ENCODE measurements around the gene LCOR. TPM values are rescaled to one million over a fixed set of nuclear protein-coding genes. Genes with fewer than 3 reads are reported as not detected.

Gene LCOR
- total and polyA plus RNA-seq, 2 of the 13 experiments (the other 11 are each of a cell fraction or from before 2014, with no cell fraction given), result 12.4 to 23.7 TPM

GRCh38 chr10:96846395-96846794 is 14.3 kb downstream of the LCOR start:
- ATAC-seq (no peak), FAIRE-seq (no peak), DNase-seq (ENCODE audit: low spot score) (no peak)
- intact Hi-C loops (cut with micrococcal nuclease; ENCODE audit: unreplicated experiment), result no loop called here
- no peak overlapping the region for H3K4me2 ChIP-seq (ENCODE audit: low read depth, low read length)
- in situ Hi-C loops (cut with HindIII; ENCODE audit: extremely low pct_ligation_motif_present, low pct_unique_long_range_greater_than_20kb), result no loop called here
- ChIA-PET POLR2A (no interaction called here), CTCF (ENCODE audit: low intra/inter-chr PET ratio, low total read pairs) (no interaction called here)
- peaks cover 0 to 2% of the 10 kb centered on the region in 2 experiments; a peak in 4 of 5 replicates for H3K36me3 ChIP-seq (replicated peaks in 1 of 2; ENCODE audit: control insufficient read depth in 1 of 2, insufficient read depth in 2 of 2, low read length in 2 of 2)
- H3K27me3 ChIP-seq (ENCODE audit: control insufficient read depth in 1 of 2, insufficient read depth in 2 of 2, low read length in 2 of 2), result no peaks in the 10 kb centered on the region
- no peak overlapping the region for H3K9ac ChIP-seq (ENCODE audit: insufficient read depth, low read depth, low read length)
- no peak overlapping the region for H3K4me3 ChIP-seq (replicated peaks in 1 of 3; ENCODE audit: insufficient read depth in 1 of 3, low read depth in 2 of 3, low read length in 3 of 3)
- no TSS peak for BruUV-seq (replicated peaks)
- TF ChIP-seq ZNF780A (CRISPR knock-in tag; IDR thresholded peaks at IDR 0.05), result no peak
- TF ChIP-seq TEAD2 (CRISPR knock-in tag; IDR thresholded peaks at IDR 0.05), result no peak
- no peak for TF ChIP-seq RNF219 (CRISPR knock-in tag; IDR thresholded peaks at IDR 0.05)
- no peak for TF ChIP-seq ZSCAN21 (CRISPR knock-in tag; IDR thresholded peaks at IDR 0.05; ENCODE audit: borderline replicate concordance)
- H4K20me1 ChIP-seq (ENCODE audit: insufficient read depth, low read length), result peaks cover 13% of the 10 kb centered on the region; the same call in 1 of the 2 replicates
- H2AFZ ChIP-seq (ENCODE audit: low read length), result no peak overlapping the region
- H3K27ac ChIP-seq (ENCODE audit: extremely low read length, insufficient read depth, low read length), result no peak overlapping the region
- H3K4me1 ChIP-seq (ENCODE audit: insufficient read depth, low read length), result peaks cover 75% of the 10 kb centered on the region
- WGBS (ENCODE audit: low lambda C conversion rate), result 100% methylated on average over 1 of the region's 1 CpG
- H3K79me2 ChIP-seq (ENCODE audit: insufficient read depth, low read length), result peaks cover 94% of the 10 kb centered on the region
- no peaks in the 10 kb centered on the region for H3K9me3 ChIP-seq (ENCODE audit: low read length)

- in situ Hi-C loops (cut with HindIII; ENCODE audit: extremely low pct_ligation_motif_present, low pct_unique_long_range_greater_than_20kb) (no loop called here), intact Hi-C loops (cut with micrococcal nuclease; ENCODE audit: unreplicated experiment) (no loop called here)
- ChIA-PET POLR2A (no interaction called here), CTCF (ENCODE audit: low intra/inter-chr PET ratio, low total read pairs) (no interaction called here)
- TF ChIP-seq HIVEP1 (CRISPR knock-in tag; IDR thresholded peaks at IDR 0.05), result no peak
- TF ChIP-seq ELF3 (CRISPR knock-in tag; IDR thresholded peaks at IDR 0.05), result no peak
- no peak for TF ChIP-seq MXD4 (CRISPR knock-in tag; IDR thresholded peaks at IDR 0.05)
- TF ChIP-seq PLRG1 (conservative IDR thresholded peaks at IDR 0.05), result no peak
- TF ChIP-seq UBTF (CRISPR knock-in tag; IDR thresholded peaks at IDR 0.05), result no peak
- no peak for TF ChIP-seq ZKSCAN8 (CRISPR knock-in tag; IDR thresholded peaks at IDR 0.05; ENCODE audit: borderline replicate concordance)
- no peak for TF ChIP-seq ZNF513 (CRISPR knock-in tag; conservative IDR thresholded peaks at IDR 0.05)
- no peak for TF ChIP-seq IKZF1 (IDR thresholded peaks at IDR 0.05)
- TF ChIP-seq GPN1 (CRISPR knock-in tag; IDR thresholded peaks at IDR 0.05; ENCODE audit: borderline replicate concordance), result no peak
- BruUV-seq (replicated peaks), result no TSS peak
- no peak overlapping the region for H3K27ac ChIP-seq (ENCODE audit: extremely low read length, insufficient read depth, low read length)
- H3K9me3 ChIP-seq (ENCODE audit: low read length), result no peaks in the 10 kb centered on the region
- H3K36me3 ChIP-seq (replicated peaks in 1 of 2; ENCODE audit: control insufficient read depth in 1 of 2, insufficient read depth in 2 of 2, low read length in 2 of 2), result peaks cover 0 to 2% of the 10 kb centered on the region in 2 experiments; a peak in 4 of 5 replicates
- no peak for FAIRE-seq
- no peak overlapping the region for H2AFZ ChIP-seq (ENCODE audit: low read length)
- DNase-seq (ENCODE audit: low spot score), result no peak
- ATAC-seq, result no peak
- peaks cover 70% of the 10 kb centered on the region for H3K4me1 ChIP-seq (ENCODE audit: insufficient read depth, low read length)
- H3K79me2 ChIP-seq (ENCODE audit: insufficient read depth, low read length), result peaks cover 94% of the 10 kb centered on the region
- no peak overlapping the region for H3K9ac ChIP-seq (ENCODE audit: insufficient read depth, low read depth, low read length)
- 97% methylated on average over 5 of the region's 5 CpGs for WGBS (ENCODE audit: low lambda C conversion rate)
- H3K4me2 ChIP-seq (ENCODE audit: low read depth, low read length), result no peak overlapping the region
- H3K4me3 ChIP-seq (replicated peaks in 1 of 3; ENCODE audit: insufficient read depth in 1 of 3, low read depth in 2 of 3, low read length in 3 of 3), result no peak overlapping the region
- peaks cover 17% of the 10 kb centered on the region for H4K20me1 ChIP-seq (ENCODE audit: insufficient read depth, low read length)
- H3K27me3 ChIP-seq (ENCODE audit: control insufficient read depth in 1 of 2, insufficient read depth in 2 of 2, low read length in 2 of 2), result no peaks in the 10 kb centered on the region
Measured at GRCh38 chr10:96846926-96847325, 14.8 kb downstream of the LCOR start.
